HG03342 (cell line): ENCODE data around the gene PLCD4.

Experiments used
- ATAC-seq: cut with Tn5 transposase; IDR thresholded peaks from one replicate; pipeline ENCODE4 v1.9.1; 2021; ENCODE audit warnings: mild to moderate bottlenecking, moderate library complexity; ENCODE audit not compliant: unreplicated experiment

The PLCD4 gene

DNA sequence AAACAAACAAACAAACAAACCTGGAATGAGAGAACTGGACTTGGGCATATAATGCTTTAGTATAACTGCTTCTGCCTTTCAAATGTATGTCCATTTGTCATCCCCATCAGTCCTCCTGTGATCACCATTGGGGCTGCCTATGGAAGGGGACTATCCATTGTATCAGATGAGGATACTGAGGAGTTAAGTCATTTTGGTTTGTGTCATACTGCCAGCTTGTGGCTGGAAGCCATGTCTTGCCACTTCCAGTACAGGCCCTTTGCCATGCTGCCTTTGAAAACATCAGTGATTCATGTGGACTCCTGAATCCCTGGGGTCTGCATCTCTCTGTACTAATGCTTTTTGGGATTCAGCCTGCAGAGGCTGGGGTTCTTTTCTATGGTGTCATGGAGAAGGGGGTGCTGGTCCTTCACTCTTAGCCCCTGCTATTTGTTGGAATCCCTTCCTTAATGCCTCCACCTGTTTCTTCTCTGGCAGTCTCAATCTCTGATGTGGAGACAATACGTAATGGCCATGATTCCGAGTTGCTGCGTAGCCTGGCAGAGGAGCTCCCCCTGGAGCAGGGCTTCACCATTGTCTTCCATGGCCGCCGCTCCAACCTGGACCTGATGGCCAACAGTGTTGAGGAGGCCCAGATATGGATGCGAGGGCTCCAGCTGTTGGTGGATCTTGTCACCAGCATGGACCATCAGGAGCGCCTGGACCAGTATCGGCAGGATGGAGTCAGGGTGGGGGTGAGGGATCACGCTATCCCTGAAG, 10.6 kb downstream of the PLCD4 start:
- no peak for ATAC-seq

DNA sequence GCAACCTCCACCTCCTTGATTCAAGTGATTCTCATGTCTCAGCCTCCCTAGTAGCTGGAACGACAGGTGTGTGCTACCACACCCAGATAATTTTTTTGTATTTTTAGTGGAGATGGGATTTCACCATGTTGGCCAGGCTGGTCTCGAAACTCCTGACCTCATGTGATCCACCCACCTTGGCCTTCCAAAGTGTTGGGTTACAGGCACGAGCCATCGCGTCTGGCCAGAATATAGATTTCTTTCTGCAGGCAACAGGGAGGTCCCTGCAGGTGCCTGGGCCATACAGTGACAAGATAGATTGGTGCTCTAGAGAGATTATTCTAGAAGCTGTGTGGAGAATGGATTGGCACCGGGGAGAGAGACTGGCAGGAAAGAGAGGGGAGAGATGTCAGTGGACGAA, 13.3 kb downstream of the PLCD4 start:
- no peak for ATAC-seq

DNA sequence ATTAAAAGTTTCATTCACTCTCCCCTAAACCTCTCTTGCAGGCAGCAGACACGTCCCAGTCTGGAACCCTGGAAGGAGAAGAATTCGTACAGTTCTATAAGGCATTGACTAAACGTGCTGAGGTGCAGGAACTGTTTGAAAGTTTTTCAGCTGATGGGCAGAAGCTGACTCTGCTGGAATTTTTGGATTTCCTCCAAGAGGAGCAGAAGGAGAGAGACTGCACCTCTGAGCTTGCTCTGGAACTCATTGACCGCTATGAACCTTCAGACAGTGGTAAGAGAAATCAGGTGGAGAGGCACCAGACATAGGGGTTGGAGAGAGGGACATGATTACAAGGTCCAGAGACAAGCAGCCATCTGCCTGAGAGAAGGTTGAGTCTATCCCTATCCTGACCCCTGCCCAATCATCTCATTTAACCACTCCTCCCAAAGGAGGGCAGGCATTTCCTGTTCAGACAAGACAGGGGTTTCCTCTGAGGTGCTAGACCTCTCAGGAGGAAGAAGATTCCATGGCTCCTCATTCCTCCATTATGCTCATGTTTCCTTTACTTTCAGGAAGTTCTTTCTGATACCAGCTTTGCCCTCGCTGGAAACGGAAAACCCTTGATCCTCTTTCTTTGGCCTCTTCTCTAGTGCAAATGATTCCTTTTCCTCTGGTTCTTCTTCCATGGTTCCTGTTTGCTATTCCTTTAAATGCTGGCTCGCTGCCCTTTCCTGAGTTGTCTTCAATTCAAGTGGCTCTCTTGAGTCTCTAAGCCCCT, 15.1 kb downstream of the PLCD4 start:
- no peak for ATAC-seq

DNA sequence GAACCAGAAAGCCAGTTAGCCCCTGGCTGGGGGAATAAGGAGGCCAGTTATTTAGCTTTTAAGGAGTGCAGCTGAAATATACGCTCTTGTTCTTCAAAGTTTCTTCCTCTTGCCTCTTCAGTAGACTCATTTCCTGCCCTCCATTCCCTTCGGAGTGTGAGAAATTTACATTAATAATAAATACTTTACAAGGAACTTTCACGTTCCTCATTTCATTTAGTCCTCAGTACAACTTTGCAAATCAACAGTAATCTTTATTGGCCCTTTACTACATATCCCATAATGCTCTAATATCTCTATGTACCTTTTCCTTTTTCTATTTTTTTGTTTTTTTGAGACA, 15.6 kb downstream of the PLCD4 start:
- no peak for ATAC-seq

DNA sequence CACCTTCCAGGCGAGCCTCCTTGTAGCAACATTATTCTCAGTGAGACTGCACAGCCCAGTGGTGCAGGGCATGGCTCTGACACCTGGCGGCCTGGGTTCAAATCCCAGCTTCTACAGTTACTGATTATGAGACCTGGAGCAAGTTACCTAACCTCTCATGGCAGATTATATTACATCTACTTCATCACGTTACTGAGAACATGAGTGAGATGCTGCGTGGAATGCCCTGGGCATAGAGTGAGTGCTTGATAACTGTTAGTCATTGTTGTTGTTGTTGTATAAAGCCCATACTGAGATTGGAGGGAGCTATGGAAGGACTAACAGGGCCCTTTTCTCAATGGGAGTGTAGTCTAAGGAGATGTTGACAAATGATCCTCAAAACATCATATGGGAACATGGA, 18.7 kb downstream of the PLCD4 start:
- no peak for ATAC-seq

DNA sequence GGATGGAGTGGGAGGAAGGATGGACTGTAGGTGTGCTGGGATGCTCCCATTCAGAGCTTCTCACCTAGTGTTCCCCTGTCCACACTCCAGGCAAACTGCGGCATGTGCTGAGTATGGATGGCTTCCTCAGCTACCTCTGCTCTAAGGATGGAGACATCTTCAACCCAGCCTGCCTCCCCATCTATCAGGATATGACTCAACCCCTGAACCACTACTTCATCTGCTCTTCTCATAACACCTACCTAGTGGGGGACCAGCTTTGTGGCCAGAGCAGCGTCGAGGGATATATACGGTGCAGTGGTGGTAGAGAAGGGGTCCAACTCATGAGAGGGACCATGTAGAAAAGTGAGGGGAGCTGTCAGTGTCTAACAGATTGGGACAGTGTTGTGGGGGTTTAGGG, 20.2 kb downstream of the PLCD4 start:
- ATAC-seq, result no peak

DNA sequence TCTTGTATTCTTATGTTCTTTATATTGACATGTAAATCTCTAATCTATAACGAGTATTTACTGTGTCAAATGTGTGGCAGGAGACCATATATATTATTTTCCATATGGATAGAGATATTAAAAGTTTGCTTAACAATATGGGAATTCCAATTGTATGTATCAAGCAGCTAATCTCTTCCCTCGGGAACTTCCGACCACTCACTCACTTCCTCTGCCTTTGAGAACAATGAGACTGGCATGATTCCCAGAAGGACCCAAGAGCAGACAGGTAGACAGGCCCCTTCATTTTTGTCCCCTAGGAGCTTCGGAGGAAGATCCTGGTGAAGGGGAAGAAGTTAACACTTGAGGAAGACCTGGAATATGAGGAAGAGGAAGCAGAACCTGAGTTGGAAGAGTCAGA, 24.1 kb downstream of the PLCD4 start:
- ATAC-seq, result no peak

DNA sequence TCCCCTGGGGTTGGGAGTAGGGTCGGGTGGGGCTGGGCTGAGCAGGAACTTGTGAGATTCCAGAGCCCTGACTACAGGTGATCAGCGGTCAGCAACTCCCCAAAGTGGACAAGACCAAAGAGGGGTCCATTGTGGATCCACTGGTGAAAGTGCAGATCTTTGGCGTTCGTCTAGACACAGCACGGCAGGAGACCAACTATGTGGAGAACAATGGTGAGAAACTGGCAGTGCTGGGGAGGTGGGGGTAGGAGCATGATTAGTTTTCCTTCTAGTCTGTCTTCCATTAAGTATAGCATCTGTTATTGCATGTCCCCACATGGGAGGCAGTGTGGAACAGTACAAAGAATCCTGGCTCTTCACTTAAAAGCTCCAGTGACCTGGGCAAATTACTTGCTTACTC, 28.0 kb downstream of the PLCD4 start:
- no peak for ATAC-seq

DNA sequence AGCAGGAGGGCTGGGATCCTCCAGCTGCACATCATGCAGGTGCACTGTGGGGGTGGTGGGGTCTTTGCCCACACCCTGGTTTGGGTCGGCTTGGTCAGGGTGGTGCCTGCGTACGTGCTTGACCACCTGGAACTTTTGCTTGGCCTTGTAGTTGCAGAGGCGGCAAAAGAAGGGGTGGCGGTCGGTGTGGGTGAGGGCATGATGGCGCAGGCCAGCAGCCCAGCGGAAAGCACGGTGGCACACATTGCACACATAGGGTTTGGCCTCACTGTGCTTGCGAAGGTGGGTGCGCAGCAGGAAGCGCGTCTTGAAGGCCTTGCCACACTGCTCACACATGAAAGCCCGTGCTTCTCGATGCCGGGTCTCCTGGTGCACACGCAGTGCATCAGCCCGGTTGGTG, 30.7 kb downstream of the PLCD4 start:
- ATAC-seq, result no peak

DNA sequence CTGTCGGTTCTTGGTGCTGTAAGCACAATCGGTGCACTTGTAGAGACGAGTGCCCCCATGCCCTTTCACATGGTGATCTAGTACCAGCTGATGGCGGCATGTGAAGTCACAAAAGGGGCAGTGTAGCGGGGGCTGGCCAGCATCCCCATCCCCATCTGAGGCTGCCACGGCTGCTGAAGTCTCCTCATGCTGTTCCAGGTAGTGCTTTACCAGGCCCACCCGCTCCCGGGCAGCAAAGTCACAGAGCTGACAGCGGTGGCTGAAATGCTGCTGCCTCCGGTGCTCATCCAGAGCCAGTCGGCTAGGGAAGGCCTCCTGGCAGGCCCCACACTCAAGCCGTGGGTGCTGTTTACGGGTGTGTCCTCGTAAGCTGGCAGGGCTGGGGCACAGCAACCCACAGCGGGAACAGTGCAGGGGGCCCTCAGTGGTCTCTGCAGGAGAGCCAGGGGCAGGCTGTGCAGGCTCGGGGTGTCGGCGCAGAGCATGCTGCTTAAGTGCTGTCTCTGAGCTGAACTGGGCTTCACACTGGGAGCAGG, 34.5 kb downstream of the PLCD4 start:
- no peak for ATAC-seq

DNA sequence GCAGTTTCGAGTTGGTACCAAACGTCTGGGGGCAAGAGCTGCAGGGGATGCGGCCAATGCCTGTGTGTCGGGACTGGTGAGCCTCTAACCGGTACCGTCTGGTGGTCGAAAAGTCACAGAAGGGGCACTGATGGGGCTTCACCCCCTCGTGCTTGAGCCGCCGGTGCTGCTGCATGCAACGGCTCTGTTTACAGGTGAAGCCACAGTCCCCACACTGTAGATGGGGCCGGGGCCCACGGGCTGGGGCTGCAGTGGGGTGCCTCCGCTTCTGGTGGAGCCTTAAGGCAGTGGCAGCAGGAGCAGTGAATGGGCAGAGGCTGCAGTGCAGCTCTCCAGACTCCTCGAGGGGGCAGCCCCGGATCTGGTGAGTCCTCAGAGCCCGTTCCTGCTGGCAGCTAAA, 35.1 kb downstream of the PLCD4 start:
- no peak for ATAC-seq

DNA sequence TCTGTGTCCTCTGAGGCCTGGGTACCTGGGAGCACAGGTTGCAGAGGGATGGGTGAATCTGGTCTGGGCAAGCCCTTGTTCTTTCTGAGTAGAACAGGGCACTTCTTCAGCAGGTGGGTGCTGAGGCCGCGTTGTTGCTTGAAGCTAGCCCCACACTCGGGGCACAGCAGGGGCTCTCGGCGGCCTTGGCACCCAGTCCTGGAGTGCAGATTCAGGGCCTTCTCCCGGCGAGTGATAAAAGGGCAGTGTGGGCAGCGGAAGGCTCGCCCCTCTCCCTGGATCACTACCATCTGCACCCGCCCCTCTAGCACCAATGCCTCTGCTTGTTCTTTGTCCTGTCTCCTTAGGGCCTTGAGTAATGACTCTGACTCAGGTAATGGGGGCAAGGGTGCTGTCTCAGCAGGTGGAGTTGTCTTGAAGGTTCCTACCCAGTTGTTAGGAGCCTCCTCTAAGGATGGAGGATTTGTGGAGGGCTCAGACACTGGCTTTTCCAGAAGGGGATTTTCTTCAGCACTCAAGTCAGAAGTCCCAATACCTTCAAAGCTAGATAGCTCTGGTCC, 36.1 kb downstream of the PLCD4 start:
- ATAC-seq, result no peak

DNA sequence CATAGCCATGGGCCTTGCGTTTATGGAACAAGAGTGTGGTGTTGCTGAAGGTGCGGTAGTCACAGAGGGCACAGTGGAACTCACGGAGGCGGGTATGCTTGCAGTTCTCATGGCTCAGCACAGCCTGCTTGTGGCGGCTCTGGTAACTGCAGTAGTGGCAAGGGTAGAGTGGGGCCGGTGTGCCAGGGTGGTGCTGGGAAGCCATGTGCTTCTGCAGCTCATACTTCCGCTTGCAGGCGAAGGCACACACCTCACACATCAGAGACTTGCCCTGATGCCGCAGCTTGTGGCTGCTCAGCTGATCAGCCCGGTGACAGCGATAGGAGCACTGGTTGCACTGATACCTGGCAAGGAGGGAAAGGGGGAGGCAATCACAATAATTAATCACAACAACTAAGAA, 37.0 kb downstream of the PLCD4 start:
- no peak for ATAC-seq

DNA sequence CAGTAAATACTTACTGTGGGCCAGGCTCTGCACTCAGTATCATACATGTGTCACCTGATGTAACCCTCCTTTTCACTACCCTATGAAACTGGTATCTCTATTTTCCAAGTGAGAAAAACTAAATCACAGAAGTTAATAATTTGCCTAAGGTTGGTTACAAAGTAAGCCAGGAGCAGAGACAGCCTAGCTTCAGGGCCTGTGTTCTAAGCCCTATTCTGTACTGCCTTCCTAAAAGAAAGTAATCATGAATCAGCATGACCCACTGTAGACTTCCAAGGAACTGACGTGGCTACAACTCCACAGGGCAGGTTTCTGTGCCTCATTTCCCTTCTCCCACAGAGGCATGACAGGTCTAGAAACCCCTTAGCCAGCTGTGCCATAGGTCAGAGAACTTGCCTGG, 37.4 kb downstream of the PLCD4 start:
- ATAC-seq, result peak; percentile 61

DNA sequence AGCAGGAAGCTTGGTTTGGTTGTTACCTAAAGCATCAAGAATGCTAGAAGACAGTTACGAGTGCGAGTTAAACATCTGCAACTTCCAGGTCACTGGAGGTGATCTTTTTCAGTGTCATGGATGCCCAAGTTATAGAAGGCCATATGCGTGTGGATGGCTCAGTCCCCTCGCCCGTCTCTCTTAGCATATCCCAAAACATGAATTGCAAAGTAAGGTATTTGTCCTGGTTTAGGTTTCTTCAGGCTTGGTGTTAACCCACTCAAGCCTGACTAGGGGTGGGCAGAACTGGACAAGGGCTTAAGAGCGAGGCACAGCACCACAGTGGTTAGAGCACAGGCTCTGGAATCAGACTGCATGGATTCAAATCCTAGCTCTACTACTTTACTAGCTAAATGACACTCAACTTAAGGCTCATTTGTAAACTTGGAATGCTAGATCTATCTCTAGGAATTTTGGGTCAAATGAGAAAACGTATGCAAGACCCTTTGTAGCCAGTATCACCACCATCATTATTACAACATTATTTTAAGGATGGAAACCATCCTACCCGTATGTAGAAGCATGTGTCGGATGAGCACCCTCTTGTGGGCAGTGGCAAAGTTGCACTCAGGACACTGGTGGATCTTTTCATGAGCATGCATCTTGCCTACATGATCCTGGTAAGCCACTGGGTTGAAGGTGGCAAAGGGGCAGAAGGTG, 40.5 kb downstream of the PLCD4 start:
- ATAC-seq, result no peak

DNA sequence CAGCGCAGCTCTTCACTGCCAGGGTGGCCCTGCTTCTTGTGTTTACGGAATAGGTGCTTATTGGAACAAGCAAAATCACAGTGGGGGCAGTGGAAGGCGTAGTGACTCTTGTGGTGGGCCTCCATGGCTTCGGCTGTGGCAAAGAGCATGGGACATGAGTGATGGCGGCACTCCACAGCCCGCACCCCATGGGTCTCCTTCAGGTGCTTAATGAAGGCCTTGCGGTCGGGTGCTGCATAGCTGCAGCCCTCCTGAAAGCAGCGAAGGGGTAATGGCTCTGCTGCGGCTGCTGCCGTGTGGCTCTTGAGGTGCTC, 41.0 kb downstream of the PLCD4 start:
- ATAC-seq, result no peak

DNA sequence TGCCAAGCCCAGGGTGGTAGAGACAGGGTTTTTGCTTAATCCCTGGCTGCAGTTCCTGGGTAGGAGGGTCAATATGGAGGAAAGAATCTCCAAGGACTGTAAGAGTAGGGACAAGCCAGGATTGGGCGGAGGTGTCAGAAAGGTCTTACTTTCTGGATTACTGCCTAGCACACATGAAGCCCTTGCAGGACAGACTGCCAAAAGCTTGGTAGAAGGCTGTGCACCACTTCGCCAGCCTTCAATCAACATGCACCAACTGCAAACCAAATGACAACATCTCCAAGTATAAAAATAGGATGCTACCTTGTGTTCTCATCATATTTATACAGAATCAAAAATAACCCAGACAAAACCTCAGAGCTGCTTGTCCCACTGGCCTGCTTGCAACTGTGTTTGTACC, 48.1 kb downstream of the PLCD4 start:
- no peak for ATAC-seq

DNA sequence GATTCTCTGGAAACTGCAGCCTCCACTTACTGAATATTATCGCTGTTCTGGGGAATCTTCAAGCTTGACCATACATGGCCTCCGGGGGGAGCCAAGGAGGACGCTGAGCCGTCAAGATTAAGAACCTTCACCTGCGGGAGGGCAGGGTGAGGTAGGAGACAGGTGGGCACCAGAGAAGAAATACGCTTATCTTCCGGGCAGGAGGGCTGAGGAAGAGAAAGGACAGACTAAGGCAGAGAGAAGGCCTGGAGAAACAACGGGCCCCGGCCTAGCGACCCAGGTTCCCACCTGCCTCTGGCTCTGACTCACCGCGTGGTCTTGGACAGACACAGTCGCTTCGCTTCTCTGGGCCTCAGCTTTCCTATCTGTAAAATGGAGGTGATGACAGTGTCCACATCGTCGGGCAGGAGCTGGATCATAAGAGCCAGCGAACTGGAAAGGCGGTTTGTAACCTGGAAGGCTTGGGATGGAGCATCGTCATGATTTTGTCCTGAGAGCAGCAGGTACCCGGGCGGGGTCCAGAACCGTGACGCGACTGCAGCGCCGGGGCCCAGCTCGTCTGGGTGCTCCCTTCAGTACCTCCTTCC, 51.1 kb downstream of the PLCD4 start:
- ATAC-seq, result peak; percentile 39

DNA sequence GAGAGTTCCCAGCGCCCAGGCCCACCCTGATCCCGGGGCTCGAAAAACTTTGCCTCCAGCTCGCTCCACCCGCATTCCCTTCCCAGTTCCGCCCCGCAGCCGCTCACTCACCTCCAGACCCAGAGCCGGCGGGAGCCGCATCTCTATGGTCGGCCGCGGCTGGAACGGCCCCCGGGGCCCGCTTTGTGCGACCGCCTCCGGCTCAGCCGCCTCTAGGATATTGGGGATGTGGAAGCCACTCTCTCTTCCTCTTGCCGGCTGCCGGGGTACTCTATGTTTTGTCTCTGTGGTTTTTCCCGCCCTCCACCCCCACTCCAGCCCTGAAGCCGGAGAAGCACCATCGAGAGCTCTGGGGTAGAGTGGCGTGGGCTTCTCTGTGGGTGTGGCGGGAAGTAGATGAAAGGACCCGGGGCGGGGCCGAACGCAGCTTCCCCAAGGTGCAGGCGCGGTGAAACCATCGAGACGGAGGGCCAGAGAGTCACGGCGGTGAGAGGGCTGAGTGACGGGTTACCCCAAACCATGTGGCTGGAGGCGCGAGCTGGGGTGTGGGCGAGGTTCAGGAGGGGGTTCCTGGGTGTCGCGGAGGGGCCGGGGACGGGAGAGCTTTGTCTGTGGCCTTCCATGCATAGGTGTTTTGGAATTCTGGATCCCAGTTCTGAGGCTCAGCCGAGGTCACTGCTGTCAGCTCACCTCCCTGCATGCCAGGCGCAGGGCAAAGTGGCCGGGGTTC, 51.7 kb downstream of the PLCD4 start, which contains the start of the genes BCS1L and ZNF142:
Gene BCS1L, plus strand, starts transcription at position 426 of the 730 bp plus-strand sequence. CDS start 1,305 bp downstream, outside the sequence.
Gene ZNF142, minus strand, starts transcription at position 366 of the 730 bp plus-strand sequence. CDS start 3,194 bp downstream, outside the sequence.
- ATAC-seq, result peak; percentile 94

DNA sequence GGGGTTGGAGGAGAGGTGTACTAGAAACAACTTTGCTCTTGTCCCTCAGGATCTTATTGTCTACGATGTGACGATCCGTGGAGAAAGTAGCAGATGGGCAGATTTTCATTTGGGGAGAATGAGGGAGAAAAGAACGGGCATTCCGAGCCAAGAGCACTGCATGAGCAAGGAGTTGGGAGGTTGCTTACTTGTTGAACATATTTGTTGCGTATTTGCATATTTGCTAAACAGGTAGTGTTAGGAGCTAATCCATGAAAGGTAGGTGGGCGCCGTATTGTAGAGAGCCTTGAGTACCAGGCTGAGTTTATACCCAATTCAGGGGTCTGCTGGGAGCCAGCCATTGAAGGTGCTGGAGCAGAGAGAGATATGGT, 52.3 kb downstream of the PLCD4 start:
- no peak for ATAC-seq
